Spleen (tissue), 11 donors: ENCODE results near the gene IFFO2. TPM values are rescaled to one million over a fixed set of nuclear protein-coding genes. Genes with fewer than 3 reads are reported as not detected.

Experiments used
- DNase-seq: peaks from one replicate; pipeline ENCODE4 v3.0.0-alpha.2; 2020
- H3K27ac ChIP-seq, 8 donors: fragments of 200-600 bp; sonication (generic) in 7 of 8; 1 replicate in 4 of 8; 2 replicates in 4 of 8; pipeline versions ENCODE4 v1.5.0 to v1.8.0; 2016 to 2021; ENCODE audit warnings: inconsistent platforms in 4 of 8, mild to moderate bottlenecking in 4 of 8, moderate library complexity in 1 of 8
- H3K27me3 ChIP-seq, 7 donors: fragments of 200-600 bp; sonication (generic) in 6 of 7; replicated peaks in 1 of 7; 1 replicate in 4 of 7; 2 replicates in 3 of 7; pipeline versions ENCODE4 v1.5.0 to v1.8.0; 2016 to 2021; ENCODE audit warnings: inconsistent platforms in 3 of 7, mild to moderate bottlenecking in 1 of 7
- H3K36me3 ChIP-seq, 6 donors: fragments of 200-600 bp; sonication (generic) in 5 of 6; 1 replicate in 4 of 6; 2 replicates in 2 of 6; pipeline versions ENCODE4 v1.5.0 to v1.8.0; 2016 to 2021; ENCODE audit warnings: inconsistent platforms in 2 of 6
- H3K4me1 ChIP-seq, 6 donors: fragments of 200-600 bp; sonication (generic) in 5 of 6; 1 replicate in 3 of 6; 2 replicates in 3 of 6; pipeline versions ENCODE4 v1.5.0 to v1.8.0; 2016 to 2021; ENCODE audit warnings: inconsistent platforms in 3 of 6
- H3K4me3 ChIP-seq, 8 donors: fragments of 200-600 bp; sonication (generic) in 7 of 8; 1 replicate in 4 of 8; 2 replicates in 4 of 8; pipeline versions ENCODE4 v1.5.0 to v1.8.0; 2016 to 2021; ENCODE audit warnings: inconsistent platforms in 4 of 8, mild to moderate bottlenecking in 4 of 8, moderate library complexity in 2 of 8
- H3K9me3 ChIP-seq, 8 donors: fragments of 200-600 bp; sonication (generic) in 7 of 8; 1 replicate in 4 of 8; 2 replicates in 4 of 8; pipeline versions ENCODE4 v1.5.0 to v1.8.0; 2016 to 2021; ENCODE audit warnings: inconsistent platforms in 4 of 8
- CTCF ChIP-seq, 11 experiments: fragments of 200-600 bp in 7 of 11; fragments of 450-650 bp in 4 of 11; sonication (generic) in 4 of 11; IDR thresholded peaks in 8 of 11; conservative IDR thresholded peaks in 3 of 11; 1 replicate in 7 of 11; 2 replicates in 4 of 11; pipeline versions ENCODE4 v1.4.0 to v1.8.0; 2016 to 2021; ENCODE audit warnings: antibody characterized with exemption in 11 of 11, inconsistent platforms in 4 of 11, mild to moderate bottlenecking in 1 of 11
- POLR2A ChIP-seq, 3 donors: fragments of 450-650 bp; IDR thresholded peaks; one replicate each; pipeline ENCODE4 v1.5.1; 2017; ENCODE audit warnings: antibody characterized with exemption in 3 of 3, mild to moderate bottlenecking in 1 of 3
- POLR2AphosphoS5 ChIP-seq, 3 donors: sonication (generic); formaldehyde crosslinking; IDR thresholded peaks; one replicate each; pipeline ENCODE4 v1.5.1; 2017; ENCODE audit warnings: antibody characterized with exemption in 3 of 3
- WGBS, 5 donors: extraction: QIAGEN DNeasy Blood & Tissue Kit in 3 of 5; methylation state at CpG; one replicate each; pipeline versions ENCODE4 v1.1.5 to v1.1.7; 2013 to 2018; 5-methylcytosine and 5-hydroxymethylcytosine counted together
- intact Hi-C: fragments of 100-400 bp; cut with DNase I; formaldehyde crosslinking; loops from one replicate; pipeline ENCODE4 v1.15.0; 2023; ENCODE audit warnings: low total_unique reads
- polyA plus RNA-seq, 3 donors: library from polyadenylated mRNA; stranded (reverse); fragments of 200-250 nt; gene quantifications; one replicate each; pipeline ENCODE4 v1.2.1, GENCODE V29; 2013
- total RNA-seq, 7 donors: library from RNA; depleted of rRNA in 3 of 7; stranded (reverse); fragments of >200 nt in 3 of 7; fragmentation: NEBNext Ultra II Directional in 4 of 7; extraction: Animal tissue kit (Norgen Biotek cat#: 25700) in 4 of 7; gene quantifications; one replicate each; pipeline versions ENCODE4 v1.1.0 to v1.2.1, GENCODE V29; 2016 to 2021
- donor health status: healthy with polysubstance abuse.
- donor health status: DM: no; HTN: no; CAD: no; lungs with moderate emphysema.
- donor health status: DM: no; HTN: no; CAD: no.
- donor health status: Bipolar disorder and iron deficiency.
- donor health status: healthy.
- donor health status: DM: no; HTN: no; CAD: no.
- donor health status: DM: yes; HTN: yes; CAD: no.

IFFO2 gene
- total and polyA plus RNA-seq, 10 donors: 2.7 to 19.7 (median 14.8) TPM

GRCh38 chr1:18881642-18882431, 74.6 kb downstream of the IFFO2 start:
- no peaks in the 10 kb centered on the region for H3K9me3 ChIP-seq
- DNase-seq: no peak
- no peak overlapping the region for H3K4me3 ChIP-seq
- H3K36me3 ChIP-seq: peaks cover 0 to 90% (median 11%) of the 10 kb centered on the region in 6 donors
- H3K27me3 ChIP-seq: no peaks in the 10 kb centered on the region
- intact Hi-C loops: no loop called here
- no peak overlapping the region for H3K27ac ChIP-seq
- no peaks in the 10 kb centered on the region for H3K4me1 ChIP-seq
- WGBS, 5 donors: 84 to 96% (median 93%) methylated on average over 15 to 24 of the region's 24 CpGs
- TF ChIP-seq POLR2A (IDR thresholded peaks at IDR 0.05) (no peak), CTCF (IDR thresholded peaks at IDR 0.05 in 8 of 11, conservative IDR thresholded peaks at IDR 0.05 in 3 of 11) (no peak), POLR2AphosphoS5 (IDR thresholded peaks at IDR 0.05) (no peak)

GRCh38 chr1:18881164-18881563, 75.3 kb downstream of the IFFO2 start:
- TF ChIP-seq POLR2A (IDR thresholded peaks at IDR 0.05): no peak
- no peak for TF ChIP-seq CTCF (IDR thresholded peaks at IDR 0.05 in 8 of 11, conservative IDR thresholded peaks at IDR 0.05 in 3 of 11)
- TF ChIP-seq POLR2AphosphoS5 (IDR thresholded peaks at IDR 0.05): no peak
- no peak for DNase-seq
- H3K27me3 ChIP-seq: no peaks in the 10 kb centered on the region
- no peaks in the 10 kb centered on the region for H3K4me1 ChIP-seq
- no peaks in the 10 kb centered on the region for H3K9me3 ChIP-seq
- intact Hi-C loops: no loop called here
- H3K36me3 ChIP-seq: peaks cover 0 to 90% (median 11%) of the 10 kb centered on the region in 6 donors
- H3K27ac ChIP-seq: no peak overlapping the region
- no peak overlapping the region for H3K4me3 ChIP-seq
- WGBS, 5 donors: 86 to 97% (median 91%) methylated on average over 2 of the region's 2 CpGs

- no peak for DNase-seq
- Histone ChIP-seq H3K4me1 (peaks cover 0 to under 1% (median 0%) of the 10 kb centered on the region in 6 donors), H3K4me3 (no peak overlapping the region), H3K36me3 (peaks cover 0 to 88% (median 11%) of the 10 kb centered on the region in 6 donors), H3K27ac (no peak overlapping the region), H3K9me3 (no peaks in the 10 kb centered on the region), H3K27me3 (no peaks in the 10 kb centered on the region)
- no peak for TF ChIP-seq CTCF (IDR thresholded peaks at IDR 0.05 in 8 of 11, conservative IDR thresholded peaks at IDR 0.05 in 3 of 11)
- no peak for TF ChIP-seq POLR2AphosphoS5 (IDR thresholded peaks at IDR 0.05)
- TF ChIP-seq POLR2A (IDR thresholded peaks at IDR 0.05): no peak
- intact Hi-C loops: no loop called here
- 88 to 100% (median 91%) methylated on average over 1 of the region's 1 CpG for WGBS, 5 donors
These were observed 75.9 kb downstream of the IFFO2 start for GRCh38 chr1:18880585-18880984.

- intact Hi-C loops: no loop called here
- Histone ChIP-seq H3K27me3 (no peaks in the 10 kb centered on the region), H3K36me3 (peaks cover 0 to 81% (median 11%) of the 10 kb centered on the region in 6 donors), H3K9me3 (no peaks in the 10 kb centered on the region), H3K4me3 (no peak overlapping the region), H3K27ac (no peak overlapping the region), H3K4me1 (peaks cover 0 to 7% (median 0%) of the 10 kb centered on the region in 6 donors)
- no peak for DNase-seq
- TF ChIP-seq POLR2A (IDR thresholded peaks at IDR 0.05) (no peak), POLR2AphosphoS5 (IDR thresholded peaks at IDR 0.05) (no peak), CTCF (IDR thresholded peaks at IDR 0.05 in 8 of 11, conservative IDR thresholded peaks at IDR 0.05 in 3 of 11) (no peak)
- 77 to 89% (median 87%) methylated on average over 18 to 21 of the region's 21 CpGs for WGBS, 5 donors
These were observed 76.6 kb downstream of the IFFO2 start for GRCh38 chr1:18879791-18880309.
